ENCODE data around the gene KSR1.

DNA sequence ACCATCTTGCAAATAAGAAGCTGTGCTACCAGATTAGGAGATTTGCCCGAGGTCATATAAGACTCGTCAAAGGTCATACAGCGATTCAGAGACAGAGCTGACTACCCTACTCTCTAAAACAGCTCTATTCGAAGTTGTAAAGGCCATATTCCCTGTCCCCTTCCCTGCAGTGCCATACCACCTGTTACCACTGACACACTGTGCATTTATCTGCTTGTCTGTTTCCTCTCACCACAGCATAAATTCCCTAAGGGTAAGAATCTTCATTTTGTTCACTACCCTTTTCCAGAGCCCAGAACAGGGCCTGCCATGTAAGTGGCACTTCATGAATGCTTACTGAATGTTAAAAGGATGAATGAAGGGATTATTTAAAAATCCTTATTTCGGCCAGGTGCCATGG, 3.4 kb upstream of the KSR1 start:
- TF ChIP-seq CTCF (IDR thresholded peaks at IDR 0.05): no peak
- TF ChIP-seq POLR2A (IDR thresholded peaks at IDR 0.05): no peak
- no peak for TF ChIP-seq POLR2AphosphoS5 (IDR thresholded peaks at IDR 0.05)
